Kidney epithelial cell (primary cell): ENCODE results near the gene PPA2. TPM values are rescaled to one million over a fixed set of nuclear protein-coding genes. Genes with fewer than 3 reads are reported as not detected.

Experiments
- DNase-seq: peaks from one replicate; pipeline ENCODE4 v3.0.0-alpha.2; 2010; ENCODE audit warnings: low read depth
- H3K27me3 ChIP-seq: 2 replicates; pipeline ENCODE4 v1.6.0; 2011; ENCODE audit warnings: low read length; ENCODE audit not compliant: control insufficient read depth, insufficient read depth
- H3K36me3 ChIP-seq: 2 replicates; pipeline ENCODE4 v1.5.1; 2011; ENCODE audit warnings: low read length; ENCODE audit not compliant: control insufficient read depth, insufficient read depth
- H3K4me3 ChIP-seq: 2 replicates; pipeline ENCODE4 v1.5.1; 2011; ENCODE audit warnings: low read depth, mild to moderate bottlenecking, control low read depth, low read length
- CTCF ChIP-seq: IDR thresholded peaks from 2 replicates; pipeline ENCODE4 v1.5.1; 2011; ENCODE audit warnings: mild to moderate bottlenecking, moderate library complexity, low read length, control low read depth, inconsistent platforms; ENCODE audit not compliant: insufficient read depth, poor library complexity, severe bottlenecking
- total RNA-seq: library from RNA; depleted of rRNA; stranded (reverse); fragments of >200 nt; gene quantifications from 2 replicates; pipeline ENCODE4 v1.2.3, GENCODE V29; 2015

PPA2 gene
- total RNA-seq, 1 donor from 2014 or later = 96.3 TPM

DNA sequence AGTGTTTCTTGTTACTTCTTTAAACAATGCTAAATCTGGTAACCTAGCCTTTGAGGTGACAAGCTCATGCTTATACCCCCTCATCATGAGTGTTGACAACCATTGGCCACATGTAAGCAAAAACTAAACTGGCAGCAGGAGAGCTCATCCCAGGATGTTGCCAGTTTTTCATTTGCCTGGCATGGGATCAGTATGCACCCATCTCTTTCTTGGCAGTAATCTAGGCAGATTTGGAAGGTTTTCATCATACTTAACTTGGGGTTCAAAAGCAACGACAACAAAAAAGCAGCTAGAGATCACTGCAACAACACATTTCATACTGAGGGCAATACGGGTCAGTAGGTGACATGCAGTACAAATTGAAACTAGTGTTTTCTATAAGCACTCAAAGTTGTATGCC, 122.0 kb downstream of the PPA2 start:
- H3K27me3 ChIP-seq = no peaks in the 10 kb centered on the region
- TF ChIP-seq CTCF = no peak
- DNase-seq = no peak
- H3K4me3 ChIP-seq = no peak overlapping the region
- no peaks in the 10 kb centered on the region for H3K36me3 ChIP-seq

- TF ChIP-seq CTCF = no peak
- no peak overlapping the region for H3K4me3 ChIP-seq
- H3K27me3 ChIP-seq = no peaks in the 10 kb centered on the region
- H3K36me3 ChIP-seq = no peaks in the 10 kb centered on the region
- no peak for DNase-seq
Measured at GRCh38 chr4:105350859-105351490, 122.9 kb downstream of the PPA2 start.

DNA sequence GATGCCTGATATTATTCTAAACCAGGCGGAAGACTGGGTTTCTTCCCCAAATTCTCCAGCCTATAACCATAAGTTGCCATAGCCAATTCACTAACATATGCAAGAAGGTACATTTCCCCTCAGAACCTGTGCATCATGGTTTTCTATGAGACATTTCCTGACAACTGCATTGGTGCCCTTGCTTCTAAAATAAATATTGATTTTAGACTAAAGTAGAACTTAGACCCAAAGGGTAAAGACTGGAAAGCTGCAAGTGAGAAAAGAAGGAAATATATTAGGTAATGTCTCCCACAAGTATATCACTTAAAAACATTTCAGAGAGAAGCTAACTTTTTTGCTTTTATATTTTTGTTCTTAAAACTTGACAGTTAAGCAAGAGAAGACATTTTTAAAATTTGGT, 125.1 kb downstream of the PPA2 start:
- no peak for DNase-seq
- H3K4me3 ChIP-seq = no peak overlapping the region
- H3K27me3 ChIP-seq = no peaks in the 10 kb centered on the region
- H3K36me3 ChIP-seq = no peaks in the 10 kb centered on the region
- no peak for TF ChIP-seq CTCF

DNA sequence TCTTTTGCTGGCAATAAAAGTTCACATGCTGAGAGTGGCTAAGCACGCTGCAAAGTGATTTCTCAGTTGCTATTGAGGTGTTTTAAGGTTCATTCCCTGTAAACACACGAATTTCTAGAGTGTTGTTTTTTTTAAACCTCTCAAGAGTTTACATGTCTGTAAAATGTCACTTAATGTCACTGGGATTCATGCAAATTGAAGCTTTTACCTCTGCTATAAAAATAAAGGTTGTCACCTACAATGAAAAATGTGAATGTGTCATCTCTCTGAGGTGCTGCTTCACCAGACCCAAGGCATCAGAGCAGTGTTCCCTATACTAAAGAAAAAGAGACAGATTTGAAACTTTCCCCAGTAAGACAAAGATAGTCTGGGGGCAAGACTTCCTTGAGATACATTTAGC, 127.0 kb downstream of the PPA2 start:
- no peak for TF ChIP-seq CTCF
- Histone ChIP-seq H3K4me3 (no peak overlapping the region), H3K36me3 (no peaks in the 10 kb centered on the region), H3K27me3 (no peaks in the 10 kb centered on the region)
- no peak for DNase-seq

GRCh38 chr4:105345838-105346237, 128.0 kb downstream of the PPA2 start:
- no peaks in the 10 kb centered on the region for H3K36me3 ChIP-seq
- no peaks in the 10 kb centered on the region for H3K27me3 ChIP-seq
- TF ChIP-seq CTCF = no peak
- no peak for DNase-seq
- H3K4me3 ChIP-seq = no peak overlapping the region

DNA sequence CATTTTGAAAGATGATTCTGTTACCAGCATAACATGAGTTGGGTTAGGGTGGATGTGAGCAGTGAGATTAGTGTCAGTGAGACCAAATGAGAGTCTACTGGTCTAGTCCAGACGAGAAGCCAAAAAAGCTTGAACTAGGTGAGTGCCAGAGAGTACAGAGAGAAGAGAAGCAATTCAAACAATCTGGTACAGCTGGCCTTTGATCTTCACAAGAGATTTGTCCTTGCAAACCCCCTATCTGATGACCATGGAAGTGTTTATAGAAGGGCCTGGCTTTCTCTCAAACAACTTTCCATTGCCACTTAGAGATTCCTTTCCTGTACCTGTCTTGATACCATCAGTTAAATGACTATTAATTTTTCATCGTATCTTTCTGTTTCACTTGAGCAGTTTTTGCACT, 128.5 kb downstream of the PPA2 start:
- no peaks in the 10 kb centered on the region for H3K27me3 ChIP-seq
- no peak overlapping the region for H3K4me3 ChIP-seq
- H3K36me3 ChIP-seq = no peaks in the 10 kb centered on the region
- no peak for TF ChIP-seq CTCF
- DNase-seq = no peak
